Measurements from ENCODE around the gene SPON1.

GRCh38 chr11:13974631-13975030, 12.1 kb downstream of the SPON1 start:
- TF ChIP-seq CTCF (IDR thresholded peaks at IDR 0.05), result no peak
- no peak for TF ChIP-seq POLR2A (IDR thresholded peaks at IDR 0.05)
